ENCODE measurements around the gene GORAB. TPM values are rescaled to one million over a fixed set of nuclear protein-coding genes. Genes with fewer than 3 reads are reported as not detected.

Gene GORAB
- total and polyA plus RNA-seq, 9 of the 15 experiments (the other 6 are each of a cell fraction or from before 2014, with no cell fraction given) = 4.4 to 12.9 (median 8.9) TPM

GRCh38 chr1:170531758-170532657, at the start of gene GORAB (continued):
- TF ChIP-seq, protein P1, sequence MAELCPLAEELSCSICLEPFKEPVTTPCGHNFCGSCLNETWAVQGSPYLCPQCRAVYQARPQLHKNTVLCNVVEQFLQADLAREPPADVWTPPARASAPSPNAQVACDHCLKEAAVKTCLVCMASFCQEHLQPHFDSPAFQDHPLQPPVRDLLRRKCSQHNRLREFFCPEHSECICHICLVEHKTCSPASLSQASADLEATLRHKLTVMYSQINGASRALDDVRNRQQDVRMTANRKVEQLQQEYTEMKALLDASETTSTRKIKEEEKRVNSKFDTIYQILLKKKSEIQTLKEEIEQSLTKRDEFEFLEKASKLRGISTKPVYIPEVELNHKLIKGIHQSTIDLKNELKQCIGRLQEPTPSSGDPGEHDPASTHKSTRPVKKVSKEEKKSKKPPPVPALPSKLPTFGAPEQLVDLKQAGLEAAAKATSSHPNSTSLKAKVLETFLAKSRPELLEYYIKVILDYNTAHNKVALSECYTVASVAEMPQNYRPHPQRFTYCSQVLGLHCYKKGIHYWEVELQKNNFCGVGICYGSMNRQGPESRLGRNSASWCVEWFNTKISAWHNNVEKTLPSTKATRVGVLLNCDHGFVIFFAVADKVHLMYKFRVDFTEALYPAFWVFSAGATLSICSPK (IDR thresholded peaks at IDR 0.05; ENCODE audit: borderline replicate concordance) = no peak
- TF ChIP-seq ZC3H11A (IDR thresholded peaks at IDR 0.05; ENCODE audit: low read depth, low read length) (no peak), SRSF9 (IDR thresholded peaks at IDR 0.05; ENCODE audit: borderline replicate concordance, low read depth, low read length) (no peak), NFXL1 (CRISPR knock-in tag; IDR thresholded peaks at IDR 0.05) (no peak), ARID1B (IDR thresholded peaks at IDR 0.05) (peak; percentile 3; the same call in 1 of the 2 replicates), NUFIP1 (IDR thresholded peaks at IDR 0.05; ENCODE audit: partially characterized antibody) (no peak), ZNF785 (CRISPR knock-in tag; IDR thresholded peaks at IDR 0.05) (no peak), MCM5 (IDR thresholded peaks at IDR 0.05; ENCODE audit: low read depth) (no peak), ZFP30 (CRISPR knock-in tag; IDR thresholded peaks at IDR 0.05; ENCODE audit: borderline replicate concordance) (no peak), ZNF77 (CRISPR knock-in tag; IDR thresholded peaks at IDR 0.05) (no peak), FOXP1 (CRISPR knock-in tag; IDR thresholded peaks at IDR 0.05) (no peak), MTF1 (CRISPR knock-in tag; IDR thresholded peaks at IDR 0.05; ENCODE audit: borderline replicate concordance) (no peak), ZNF311 (CRISPR knock-in tag; IDR thresholded peaks at IDR 0.05) (no peak), GMEB1 (CRISPR knock-in tag; IDR thresholded peaks at IDR 0.05) (peak; percentile 29; the same call in 1 of the 2 replicates), ZBTB1 (CRISPR knock-in tag; IDR thresholded peaks at IDR 0.05; ENCODE audit: borderline replicate concordance, low read depth) (no peak), ZNF644 (tag; IDR thresholded peaks at IDR 0.05; ENCODE audit: low read depth) (peak; percentile 69; the same call in 1 of the 2 replicates), ZNF584 (CRISPR knock-in tag; IDR thresholded peaks at IDR 0.05; ENCODE audit: low read depth) (0 out of 2 replicates have a peak, but pooled peaks have one; percentile 36), ZNF79 (CRISPR knock-in tag; IDR thresholded peaks at IDR 0.05; ENCODE audit: low read depth) (peak; percentile 59; the same call in 1 of the 2 replicates)
- TF ChIP-seq, protein P2, sequence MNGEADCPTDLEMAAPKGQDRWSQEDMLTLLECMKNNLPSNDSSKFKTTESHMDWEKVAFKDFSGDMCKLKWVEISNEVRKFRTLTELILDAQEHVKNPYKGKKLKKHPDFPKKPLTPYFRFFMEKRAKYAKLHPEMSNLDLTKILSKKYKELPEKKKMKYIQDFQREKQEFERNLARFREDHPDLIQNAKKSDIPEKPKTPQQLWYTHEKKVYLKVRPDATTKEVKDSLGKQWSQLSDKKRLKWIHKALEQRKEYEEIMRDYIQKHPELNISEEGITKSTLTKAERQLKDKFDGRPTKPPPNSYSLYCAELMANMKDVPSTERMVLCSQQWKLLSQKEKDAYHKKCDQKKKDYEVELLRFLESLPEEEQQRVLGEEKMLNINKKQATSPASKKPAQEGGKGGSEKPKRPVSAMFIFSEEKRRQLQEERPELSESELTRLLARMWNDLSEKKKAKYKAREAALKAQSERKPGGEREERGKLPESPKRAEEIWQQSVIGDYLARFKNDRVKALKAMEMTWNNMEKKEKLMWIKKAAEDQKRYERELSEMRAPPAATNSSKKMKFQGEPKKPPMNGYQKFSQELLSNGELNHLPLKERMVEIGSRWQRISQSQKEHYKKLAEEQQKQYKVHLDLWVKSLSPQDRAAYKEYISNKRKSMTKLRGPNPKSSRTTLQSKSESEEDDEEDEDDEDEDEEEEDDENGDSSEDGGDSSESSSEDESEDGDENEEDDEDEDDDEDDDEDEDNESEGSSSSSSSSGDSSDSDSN (IDR thresholded peaks at IDR 0.05; ENCODE audit: borderline replicate concordance in 1 of 2, low read depth in 2 of 2, low read length in 2 of 2) = peak; percentile 35 to 89; a peak in 2 of 4 replicates
- TF ChIP-seq, protein P3, sequence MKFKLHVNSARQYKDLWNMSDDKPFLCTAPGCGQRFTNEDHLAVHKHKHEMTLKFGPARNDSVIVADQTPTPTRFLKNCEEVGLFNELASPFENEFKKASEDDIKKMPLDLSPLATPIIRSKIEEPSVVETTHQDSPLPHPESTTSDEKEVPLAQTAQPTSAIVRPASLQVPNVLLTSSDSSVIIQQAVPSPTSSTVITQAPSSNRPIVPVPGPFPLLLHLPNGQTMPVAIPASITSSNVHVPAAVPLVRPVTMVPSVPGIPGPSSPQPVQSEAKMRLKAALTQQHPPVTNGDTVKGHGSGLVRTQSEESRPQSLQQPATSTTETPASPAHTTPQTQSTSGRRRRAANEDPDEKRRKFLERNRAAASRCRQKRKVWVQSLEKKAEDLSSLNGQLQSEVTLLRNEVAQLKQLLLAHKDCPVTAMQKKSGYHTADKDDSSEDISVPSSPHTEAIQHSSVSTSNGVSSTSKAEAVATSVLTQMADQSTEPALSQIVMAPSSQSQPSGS (CRISPR knock-in tag; IDR thresholded peaks at IDR 0.05) = no peak

Data from K562 (cell line).